HG02840 (cell line): ENCODE results near the gene ATG3.
A peak's percentile ranks its signal among the peaks of the same experiment; 100 is the strongest.
"Not testable (repeated sequence)": the region's sequence is repeated elsewhere in the genome, so short reads cannot be mapped to it uniquely, and the experiment has no call there.

Experiments
- ATAC-seq: cut with Tn5 transposase; IDR thresholded peaks from one replicate; pipeline ENCODE4 v1.9.1; 2021; ENCODE audit warnings: mild to moderate bottlenecking, moderate library complexity, moderate number of reproducible peaks; ENCODE audit not compliant: unreplicated experiment, low FRiP score

The ATG3 gene

GRCh38 chr3:112564247-112564939, 2.6 kb upstream of the ATG3 start:
- ATAC-seq = not testable (repeated sequence)

GRCh38 chr3:112561484-112561733, 353 bp downstream of the ATG3 start:
- peak; percentile 50 for ATAC-seq

- ATAC-seq = peak; percentile 21
Observed at GRCh38 chr3:112560721-112561483, 860 bp downstream of the ATG3 start.

- ATAC-seq = no peak
Observed at GRCh38 chr3:112560307-112560706, 1.5 kb downstream of the ATG3 start.

GRCh38 chr3:112557976-112558375, 3.8 kb downstream of the ATG3 start:
- no peak for ATAC-seq

- ATAC-seq = no peak
Observed at GRCh38 chr3:112555535-112556170, 6.1 kb downstream of the ATG3 start.

- ATAC-seq = no peak
Observed at GRCh38 chr3:112550859-112551258, 10.9 kb downstream of the ATG3 start.

GRCh38 chr3:112546216-112546759, 15.5 kb downstream of the ATG3 start:
- no peak for ATAC-seq

- no peak for ATAC-seq
Observed at GRCh38 chr3:112539825-112540650, 21.7 kb downstream of the ATG3 start.

- ATAC-seq = no peak
Observed at GRCh38 chr3:112531358-112531781, 30.4 kb downstream of the ATG3 start.

GRCh38 chr3:112530573-112530972, 31.2 kb downstream of the ATG3 start:
- ATAC-seq = no peak

GRCh38 chr3:112524127-112524526, 37.6 kb downstream of the ATG3 start:
- not testable (repeated sequence) for ATAC-seq

GRCh38 chr3:112519424-112520001, 42.2 kb downstream of the ATG3 start:
- peak; percentile 52 for ATAC-seq

GRCh38 chr3:112518970-112519369, 42.8 kb downstream of the ATG3 start:
- ATAC-seq = not testable (repeated sequence)

GRCh38 chr3:112514527-112515128, 47.1 kb downstream of the ATG3 start:
- ATAC-seq = peak; percentile 100

GRCh38 chr3:112512320-112512719, 49.4 kb downstream of the ATG3 start:
- no peak for ATAC-seq

GRCh38 chr3:112508860-112509259, 52.9 kb downstream of the ATG3 start:
- ATAC-seq = no peak

- no peak for ATAC-seq
Observed at GRCh38 chr3:112508261-112508660, 53.5 kb downstream of the ATG3 start.

GRCh38 chr3:112505907-112506306, 55.9 kb downstream of the ATG3 start:
- ATAC-seq = no peak

- ATAC-seq = no peak
Observed at GRCh38 chr3:112504123-112504522, 57.6 kb downstream of the ATG3 start.
